Measurements from ENCODE around the gene TTC7B. TPM values are rescaled to one million over a fixed set of nuclear protein-coding genes. Genes with fewer than 3 reads are reported as not detected.

The TTC7B gene
- total and polyA plus RNA-seq, 2 of the 8 experiments (the other 6 are each of a cell fraction or from before 2014, with no cell fraction given): 23.7 to 34.0 TPM

DNA sequence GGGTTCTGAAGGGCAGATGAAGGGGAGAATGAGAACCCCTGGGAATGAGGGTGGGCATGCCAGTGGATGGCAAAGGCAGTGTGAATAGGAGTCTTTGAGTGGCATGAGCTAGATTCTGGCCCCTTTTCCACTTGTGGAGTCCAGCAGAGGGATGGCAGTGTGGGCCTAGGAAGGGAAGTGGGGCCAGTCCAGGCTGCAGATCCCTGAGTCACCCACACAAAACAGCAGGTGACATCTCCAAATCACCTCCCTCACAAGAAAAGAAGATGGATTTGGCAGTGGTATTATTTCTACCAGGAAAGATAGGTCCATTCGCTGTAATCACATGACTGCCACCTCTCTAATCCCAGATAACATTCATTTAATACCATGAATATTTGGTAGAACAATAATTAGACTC, 151.3 kb downstream of the TTC7B start:
- H3K9ac ChIP-seq (replicated peaks in 1 of 4; ENCODE audit: extremely low read depth in 1 of 4, low read depth in 3 of 4, low read length in 3 of 4): no peak overlapping the region
- FAIRE-seq: no peak
- no peak for TF ChIP-seq HDAC2 (IDR thresholded peaks at IDR 0.05; ENCODE audit: borderline replicate concordance in 1 of 2, low read depth in 2 of 2, low read length in 2 of 2)
- TF ChIP-seq POLR2A (IDR thresholded peaks at IDR 0.05; ENCODE audit: control extremely low read depth in 1 of 2, low read depth in 2 of 2, low read length in 2 of 2): no peak
- no peak for TF ChIP-seq POU5F1 (IDR thresholded peaks at IDR 0.05; ENCODE audit: low read depth, low read length)
- no peak for TF ChIP-seq GABPA (IDR thresholded peaks at IDR 0.05; ENCODE audit: borderline replicate concordance, insufficient read depth, low read length)
- TF ChIP-seq, protein P1, sequence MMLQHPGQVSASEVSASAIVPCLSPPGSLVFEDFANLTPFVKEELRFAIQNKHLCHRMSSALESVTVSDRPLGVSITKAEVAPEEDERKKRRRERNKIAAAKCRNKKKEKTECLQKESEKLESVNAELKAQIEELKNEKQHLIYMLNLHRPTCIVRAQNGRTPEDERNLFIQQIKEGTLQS (IDR thresholded peaks at IDR 0.05; ENCODE audit: insufficient read depth, low read depth, low read length): no peak
- TF ChIP-seq POLR2AphosphoS5 (IDR thresholded peaks at IDR 0.05; ENCODE audit: low read depth, low read length): no peak
- TF ChIP-seq RBBP5 (IDR thresholded peaks at IDR 0.05; ENCODE audit: borderline replicate concordance, low read depth, low read length): no peak
- TF ChIP-seq EGR1 (IDR thresholded peaks at IDR 0.05; ENCODE audit: borderline replicate concordance, low read depth, low read length): no peak
- TF ChIP-seq RAD21 (IDR thresholded peaks at IDR 0.05 in 1 of 2, conservative IDR thresholded peaks at IDR 0.05 in 1 of 2; ENCODE audit: low read depth in 2 of 2, low read length in 2 of 2): no peak
- TF ChIP-seq SIN3A (conservative IDR thresholded peaks at IDR 0.05 in 1 of 2, IDR thresholded peaks at IDR 0.05 in 1 of 2; ENCODE audit: low read depth in 1 of 2, low read length in 2 of 2): no peak
- no peak for TF ChIP-seq CBX8 (IDR thresholded peaks at IDR 0.05; ENCODE audit: borderline replicate concordance, low read depth, low read length)
- TF ChIP-seq TEAD4 (IDR thresholded peaks at IDR 0.05; ENCODE audit: low read depth, low read length): no peak
- TF ChIP-seq SIX5 (IDR thresholded peaks at IDR 0.05; ENCODE audit: low read depth, low read length): no peak

More for the DNA sequence above, 151.3 kb downstream of the TTC7B start:
- H3K27me3 ChIP-seq (replicated peaks in 1 of 4; ENCODE audit: control insufficient read depth in 3 of 4, extremely low read depth in 1 of 4, insufficient read depth in 3 of 4, low read length in 3 of 4): no peaks in the 10 kb centered on the region
- no peaks in the 10 kb centered on the region; the same call in 1 of the 2 replicates for H3K23me2 ChIP-seq (ENCODE audit: low read depth, low read length)
- peak overlapping the region; percentile 14; the same call in 1 of the 2 replicates for H2BK15ac ChIP-seq (ENCODE audit: low read length)
- H3K14ac ChIP-seq (ENCODE audit: insufficient read length): peak overlapping the region; percentile 71
- ChIA-PET CTCF (ENCODE audit: partially characterized antibody) (interaction anchor here (0.7 to 1.1 kb wide), 3 partner anchors 16 to 87 kb away, joined by 3 to 4 read pairs (median 3); no protein-coding TSS in a partner anchor), POLR2A (ENCODE audit: partially characterized antibody) (no interaction called here)
- H2BK12ac ChIP-seq (ENCODE audit: low read depth, low read length): no peak overlapping the region
- H2AFZ ChIP-seq (ENCODE audit: low read length): no peak overlapping the region
- H4K5ac ChIP-seq (ENCODE audit: insufficient read length, low read depth, low read length): no peak overlapping the region
- no peak overlapping the region for H3K4me2 ChIP-seq (ENCODE audit: insufficient read depth in 1 of 2, low read depth in 2 of 2, low read length in 2 of 2)
- no peaks in the 10 kb centered on the region for H4K20me1 ChIP-seq (replicated peaks in 1 of 2; ENCODE audit: control insufficient read depth in 1 of 2, insufficient read depth in 2 of 2, low read length in 2 of 2)
- H4K8ac ChIP-seq (ENCODE audit: extremely low read depth, insufficient read depth, low read length): no peak overlapping the region; the same call in 1 of the 2 replicates
- no peak overlapping the region for H2BK120ac ChIP-seq (replicated peaks; ENCODE audit: low read depth, low read length)
- H3K79me1 ChIP-seq (ENCODE audit: low read depth, low read length): no peaks in the 10 kb centered on the region
- no peaks in the 10 kb centered on the region for H3K9me3 ChIP-seq (ENCODE audit: insufficient read depth in 2 of 2, low read depth in 1 of 2, low read length in 1 of 2)
- H3K27ac ChIP-seq (ENCODE audit: low read depth, low read length): no peak overlapping the region
- no peak overlapping the region for H4K91ac ChIP-seq (replicated peaks; ENCODE audit: insufficient read length, low read length)
- H3K4ac ChIP-seq (replicated peaks; ENCODE audit: insufficient read length, low read depth, low read length): no peak overlapping the region
- no peak overlapping the region for H2BK5ac ChIP-seq (ENCODE audit: low read depth, low read length)
- H3K4me1 ChIP-seq (replicated peaks in 1 of 4; ENCODE audit: control insufficient read depth in 3 of 4, insufficient read depth in 4 of 4, low read length in 3 of 4): peaks cover 6 to 12% (median 9%) of the 10 kb centered on the region in 4 experiments
- H3K56ac ChIP-seq (replicated peaks; ENCODE audit: insufficient read length, low read depth, low read length): no peak overlapping the region
- H2BK20ac ChIP-seq (ENCODE audit: low read length): no peak overlapping the region
- H2AK5ac ChIP-seq (ENCODE audit: low read depth, low read length): no peak overlapping the region
- H3K18ac ChIP-seq (ENCODE audit: extremely low read depth, low read length): no peak overlapping the region
- no peak overlapping the region for H3K4me3 ChIP-seq (ENCODE audit: extremely low read depth in 1 of 4, insufficient read depth in 2 of 4, low read depth in 3 of 4, low read length in 4 of 4)
- peak in 1 of 2 experiments; percentile 23 for DNase-seq (ENCODE audit: low read depth in 1 of 2, low spot score in 2 of 2)
- H3K36me3 ChIP-seq (ENCODE audit: control insufficient read depth in 2 of 4, insufficient read depth in 4 of 4, low read length in 3 of 4): no peaks in the 10 kb centered on the region
- no peak overlapping the region for H3K23ac ChIP-seq (ENCODE audit: insufficient read length)
- no peaks in the 10 kb centered on the region for H3K79me2 ChIP-seq (ENCODE audit: control insufficient read depth in 1 of 2, insufficient read depth in 2 of 2, low read length in 2 of 2)
- 84% methylated on average over 1 of the region's 1 CpG; no CpG with 5 or more reads in 1 of the 2 experiments for WGBS, 2 experiments (ENCODE audit: extremely low coverage in 1 of 2, insufficient coverage in 1 of 2, insufficient read length in 1 of 2, insufficient replicate concordance in 2 of 2, low coverage in 1 of 2, low lambda C conversion rate in 2 of 2, missing lambda C conversion rate in 1 of 2)
